HepG2 (cell line): ENCODE data around the gene MGST1. TPM values are rescaled to one million over a fixed set of nuclear protein-coding genes. Genes with fewer than 3 reads are reported as not detected.

Experiments
- ATAC-seq: fragments of 200-7000 bp; cut with Tn5 transposase; 3 replicates; pipeline ENCODE4 v1.9.1; 2020; ENCODE audit warnings: mild to moderate bottlenecking, moderate library complexity
- BruUV-seq: library from RNA; stranded (reverse); fragments of 400-500 nt; replicated peaks from 2 replicates; lab custom pipeline; 2021; lab: Mats Ljungman, UMichigan
- CTCF ChIA-PET: fragments of 300-600 bp; formaldehyde crosslinking; extraction: SDS; loops from one replicate; lab custom pipeline; 2021; ENCODE audit warnings: low total read pairs, inconsistent platforms, low intra/inter-chr PET ratio; lab: Yijun Ruan, JAX
- POLR2A ChIA-PET: fragments of 350-600 bp; sonication (Branson Sonifier 250); formaldehyde crosslinking; loops from one replicate; lab custom pipeline; 2020; ENCODE audit warnings: antibody characterized with exemption, inconsistent platforms; lab: Yijun Ruan, JAX
- DNase-seq: peaks from one replicate; pipeline ENCODE4 v3.0.0-alpha.2; 2015; ENCODE audit warnings: low spot score
- FAIRE-seq: peaks from 3 replicates; lab custom pipeline; 2011; peaks lifted over from hg19 to GRCh38; lab: Jason Lieb, UNC
- H2AFZ ChIP-seq: one replicate; pipeline ENCODE4 v1.6.1; 2011; ENCODE audit warnings: low read length, inconsistent platforms
- H3K27ac ChIP-seq: fragments of 300-600 bp; 3 replicates; pipeline ENCODE4 v1.8.0; 2011; ENCODE audit warnings: mixed run types, mild to moderate bottlenecking, mixed read lengths, low read length, inconsistent platforms; ENCODE audit not compliant: insufficient read depth; ENCODE audit errors: extremely low read length
- H3K27me3 ChIP-seq, 2 experiments: fragments of 200-600 bp in 1 of 2; 2 replicates in 1 of 2; 3 replicates in 1 of 2; pipeline versions ENCODE4 v1.6.0 to v1.8.0; 2011; ENCODE audit warnings: low read length in 2 of 2, mild to moderate bottlenecking in 2 of 2, moderate library complexity in 2 of 2, inconsistent platforms in 1 of 2; ENCODE audit not compliant: insufficient read depth in 2 of 2, control insufficient read depth in 1 of 2
- H3K36me3 ChIP-seq, 2 experiments: fragments of 200-600 bp in 1 of 2; replicated peaks in 1 of 2; 2 replicates in 1 of 2; 3 replicates in 1 of 2; pipeline versions ENCODE4 v1.5.1 to v1.8.0; 2011; ENCODE audit warnings: low read length in 2 of 2, inconsistent platforms in 1 of 2; ENCODE audit not compliant: insufficient read depth in 2 of 2, control insufficient read depth in 1 of 2
- H3K4me1 ChIP-seq: 2 replicates; pipeline ENCODE4 v1.5.1; 2012; ENCODE audit warnings: low read length, inconsistent platforms; ENCODE audit not compliant: insufficient read depth
- H3K4me2 ChIP-seq: 2 replicates; pipeline ENCODE4 v1.6.0; 2011; ENCODE audit warnings: low read depth, low read length, inconsistent platforms
- H3K4me3 ChIP-seq, 3 experiments: fragments of 200-600 bp in 1 of 3; sonication (generic), shearing (Covaris generic) in 1 of 3; replicated peaks in 1 of 3; 2 replicates each; pipeline ENCODE4 v1.5.1; 2011 to 2016; ENCODE audit warnings: low read length in 3 of 3, inconsistent platforms in 2 of 3, low read depth in 2 of 3, mild to moderate bottlenecking in 2 of 3, control low read depth in 1 of 3, mixed read lengths in 1 of 3; ENCODE audit not compliant: insufficient read depth in 1 of 3
- H3K79me2 ChIP-seq: one replicate; pipeline ENCODE4 v1.6.1; 2011; ENCODE audit warnings: low read length, inconsistent platforms; ENCODE audit not compliant: insufficient read depth
- H3K9ac ChIP-seq: 2 replicates; pipeline ENCODE4 v1.6.0; 2011; ENCODE audit warnings: mild to moderate bottlenecking, low read depth, low read length, inconsistent platforms; ENCODE audit not compliant: insufficient read depth
- H3K9me3 ChIP-seq: 2 replicates; pipeline ENCODE4 v1.5.1; 2012; ENCODE audit warnings: mild to moderate bottlenecking, low read length
- H4K20me1 ChIP-seq: 2 replicates; pipeline ENCODE4 v1.6.0; 2011; ENCODE audit warnings: inconsistent platforms, mild to moderate bottlenecking, low read length, moderate library complexity; ENCODE audit not compliant: insufficient read depth
- ATAD3A ChIP-seq: sonication (generic); formaldehyde crosslinking; IDR thresholded peaks from 2 replicates; pipeline ENCODE4 v1.4.0; 2020; ENCODE audit warnings: missing genetic modification reagents
- ELF3 ChIP-seq: IDR thresholded peaks from 2 replicates; pipeline ENCODE4 v1.6.1; 2016; ENCODE audit warnings: missing genetic modification reagents, missing compliant biosample characterization
- HCFC1 ChIP-seq: fragments of 150-350 bp; IDR thresholded peaks from 2 replicates; pipeline ENCODE4 v1.6.1; 2014; ENCODE audit warnings: low read depth, low read length
- HOXA7 ChIP-seq: sonication (generic); formaldehyde crosslinking; IDR thresholded peaks from 2 replicates; pipeline ENCODE4 v1.8.1; 2022; ENCODE audit warnings: mild to moderate bottlenecking, missing genetic modification reagents, moderate library complexity
- IKZF4 ChIP-seq: sonication (generic); formaldehyde crosslinking; IDR thresholded peaks from 2 replicates; pipeline ENCODE4 v1.5.1; 2020; ENCODE audit warnings: borderline replicate concordance, mild to moderate bottlenecking, low read depth, missing genetic modification reagents; ENCODE audit errors: not compliant biosample characterization
- MBNL3 ChIP-seq: fragments of 250-450 bp; sonication (Bioruptor Pico); conservative IDR thresholded peaks from 2 replicates; pipeline ENCODE4 v1.8.0; 2022; ENCODE audit warnings: mild to moderate bottlenecking, inconsistent platforms
- NFKB2 ChIP-seq: sonication (generic); formaldehyde crosslinking; IDR thresholded peaks from 2 replicates; pipeline ENCODE4 v1.4.0; 2020; ENCODE audit warnings: missing genetic modification reagents, borderline replicate concordance
- SMARCE1 ChIP-seq: fragments of 450-650 bp; IDR thresholded peaks from 2 replicates; pipeline ENCODE4 v1.6.1; 2017; ENCODE audit warnings: borderline replicate concordance
- TBP ChIP-seq: sonication (generic); formaldehyde crosslinking; IDR thresholded peaks from 2 replicates; pipeline ENCODE4 v1.5.0; 2020; ENCODE audit warnings: missing genetic modification reagents
- ZBTB42 ChIP-seq: sonication (generic); formaldehyde crosslinking; IDR thresholded peaks from 2 replicates; pipeline ENCODE4 v1.5.0; 2020; ENCODE audit warnings: mild to moderate bottlenecking, missing genetic modification reagents
- ZNF382 ChIP-seq: sonication (generic); formaldehyde crosslinking; IDR thresholded peaks from 2 replicates; pipeline ENCODE4 v1.5.0; 2020; ENCODE audit warnings: missing genetic modification reagents, mild to moderate bottlenecking, borderline replicate concordance
- ZNF614 ChIP-seq: IDR thresholded peaks from 2 replicates; pipeline ENCODE4 v1.6.1; 2018; ENCODE audit warnings: missing biosample characterization, missing genetic modification reagents, inconsistent platforms, borderline replicate concordance
- ZNF709 ChIP-seq: sonication (generic); formaldehyde crosslinking; IDR thresholded peaks from 2 replicates; pipeline ENCODE4 v1.5.0; 2020; ENCODE audit warnings: mild to moderate bottlenecking, missing genetic modification reagents
- ZNF891 ChIP-seq: sonication (generic); formaldehyde crosslinking; IDR thresholded peaks from 2 replicates; pipeline ENCODE4 v1.5.0; 2020; ENCODE audit warnings: mild to moderate bottlenecking, missing genetic modification reagents
- WGBS: methylation state at CpG from one replicate; pipeline ENCODE4 v1.1.6; 2017; ENCODE audit warnings: low lambda C conversion rate; 5-methylcytosine and 5-hydroxymethylcytosine counted together
- in situ Hi-C: cut with HindIII; loops from 2 replicates; pipeline ENCODE4 v1.10.0; 2017; ENCODE audit warnings: low pct_unique_long_range_greater_than_20kb; ENCODE audit not compliant: extremely low pct_ligation_motif_present
- intact Hi-C: fragments of 100-400 bp; cut with micrococcal nuclease; formaldehyde crosslinking; loops from one replicate; pipeline ENCODE4 v1.10.0; 2022; ENCODE audit not compliant: unreplicated experiment
- polyA plus RNA-seq, 8 experiments: library from polyadenylated mRNA; depleted of rRNA in 3 of 8; stranded (reverse) in 7 of 8; unstranded in 1 of 8; fragments of >200 nt; fragmentation: Illumina TruSeq in 4 of 8; extraction: Trizol in 4 of 8; gene quantifications; 2 replicates each; pipeline versions ENCODE4 v1.2.1 to v1.2.3, GENCODE V29; 2011 to 2016; ENCODE audit warnings: low read depth in 4 of 8, missing spikeins in 1 of 8, mixed read lengths in 1 of 8; ENCODE audit not compliant: insufficient read depth in 1 of 8
- total RNA-seq, 5 experiments: library from RNA; depleted of rRNA; stranded (reverse); fragments of >200 nt; fragmentation: Illumina TruSeq; extraction: Trizol; gene quantifications; 2 replicates each; pipeline ENCODE4 v1.2.3, GENCODE V29; 2016; ENCODE audit warnings: low read depth in 1 of 5
- TF ChIP-seq, protein P1 (sequence below): sonication (generic); formaldehyde crosslinking; conservative IDR thresholded peaks from 2 replicates; pipeline ENCODE4 v1.4.0; 2020; ENCODE audit warnings: mild to moderate bottlenecking, missing genetic modification reagents, moderate library complexity
- TF ChIP-seq, protein P2 (sequence below): sonication (generic); formaldehyde crosslinking; IDR thresholded peaks from 2 replicates; pipeline ENCODE4 v1.4.0; 2020; ENCODE audit warnings: missing genetic modification reagents
- TF ChIP-seq, protein P3 (sequence below): IDR thresholded peaks from 2 replicates; pipeline ENCODE4 v1.6.1; 2016; ENCODE audit warnings: low read depth, control low read depth

MGST1 gene
- total and polyA plus RNA-seq, 2 of the 13 experiments (the other 11 are each of a cell fraction or from before 2014, with no cell fraction given): 119 to 152 TPM

DNA sequence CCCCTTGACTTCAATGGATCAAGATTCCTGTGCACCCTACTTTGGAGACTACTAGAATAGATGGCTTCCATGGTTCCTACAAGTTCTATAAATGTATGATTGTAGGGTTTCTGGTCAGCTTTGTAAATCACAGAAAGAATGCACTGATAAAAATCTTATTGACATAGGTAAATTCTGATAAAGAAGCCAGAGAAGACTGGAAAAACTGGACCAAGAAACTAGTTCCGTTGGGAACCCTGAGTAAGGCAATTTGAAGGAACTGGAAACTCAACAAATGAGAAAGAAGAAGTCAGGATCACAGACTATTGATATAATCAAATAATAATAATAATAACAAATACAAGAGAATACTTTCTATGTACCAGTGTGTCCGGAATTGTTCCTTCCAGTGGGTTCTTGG is 15.4 kb upstream of the MGST1 start:
- Histone ChIP-seq H3K27ac (no peak overlapping the region), H3K9ac (no peak overlapping the region), H3K79me2 (no peaks in the 10 kb centered on the region), H2AFZ (no peak overlapping the region), H3K9me3 (0 out of 2 replicates have a peak, but pooled peaks cover 5% of the 10 kb centered on the region), H3K4me1 (no peaks in the 10 kb centered on the region), H3K4me3 (no peak overlapping the region), H3K36me3 (no peaks in the 10 kb centered on the region), H4K20me1 (no peaks in the 10 kb centered on the region), H3K4me2 (no peak overlapping the region), H3K27me3 (no peaks in the 10 kb centered on the region)
- in situ Hi-C loops (no loop called here), intact Hi-C loops (no loop called here)
- WGBS: 2% methylated on average over 2 of the region's 2 CpGs
- ChIA-PET CTCF (no interaction called here), POLR2A (no interaction called here)
- TF ChIP-seq NFKB2 (CRISPR knock-in tag) (no peak), IKZF4 (no peak), ZBTB42 (no peak), ZNF891 (CRISPR knock-in tag) (no peak), HOXA7 (CRISPR knock-in tag) (no peak), ZNF709 (CRISPR knock-in tag) (no peak), HCFC1 (no peak), SMARCE1 (no peak), ELF3 (CRISPR knock-in tag) (no peak), TBP (no peak), ATAD3A (CRISPR knock-in tag) (no peak), ZNF614 (no peak), ZNF382 (CRISPR knock-in tag) (no peak), MBNL3 (CRISPR knock-in tag) (no peak)
- TF ChIP-seq, protein P1, sequence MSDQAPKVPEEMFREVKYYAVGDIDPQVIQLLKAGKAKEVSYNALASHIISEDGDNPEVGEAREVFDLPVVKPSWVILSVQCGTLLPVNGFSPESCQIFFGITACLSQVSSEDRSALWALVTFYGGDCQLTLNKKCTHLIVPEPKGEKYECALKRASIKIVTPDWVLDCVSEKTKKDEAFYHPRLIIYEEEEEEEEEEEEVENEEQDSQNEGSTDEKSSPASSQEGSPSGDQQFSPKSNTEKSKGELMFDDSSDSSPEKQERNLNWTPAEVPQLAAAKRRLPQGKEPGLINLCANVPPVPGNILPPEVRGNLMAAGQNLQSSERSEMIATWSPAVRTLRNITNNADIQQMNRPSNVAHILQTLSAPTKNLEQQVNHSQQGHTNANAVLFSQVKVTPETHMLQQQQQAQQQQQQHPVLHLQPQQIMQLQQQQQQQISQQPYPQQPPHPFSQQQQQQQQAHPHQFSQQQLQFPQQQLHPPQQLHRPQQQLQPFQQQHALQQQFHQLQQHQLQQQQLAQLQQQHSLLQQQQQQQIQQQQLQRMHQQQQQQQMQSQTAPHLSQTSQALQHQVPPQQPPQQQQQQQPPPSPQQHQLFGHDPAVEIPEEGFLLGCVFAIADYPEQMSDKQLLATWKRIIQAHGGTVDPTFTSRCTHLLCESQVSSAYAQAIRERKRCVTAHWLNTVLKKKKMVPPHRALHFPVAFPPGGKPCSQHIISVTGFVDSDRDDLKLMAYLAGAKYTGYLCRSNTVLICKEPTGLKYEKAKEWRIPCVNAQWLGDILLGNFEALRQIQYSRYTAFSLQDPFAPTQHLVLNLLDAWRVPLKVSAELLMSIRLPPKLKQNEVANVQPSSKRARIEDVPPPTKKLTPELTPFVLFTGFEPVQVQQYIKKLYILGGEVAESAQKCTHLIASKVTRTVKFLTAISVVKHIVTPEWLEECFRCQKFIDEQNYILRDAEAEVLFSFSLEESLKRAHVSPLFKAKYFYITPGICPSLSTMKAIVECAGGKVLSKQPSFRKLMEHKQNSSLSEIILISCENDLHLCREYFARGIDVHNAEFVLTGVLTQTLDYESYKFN (CRISPR knock-in tag): no peak
- TF ChIP-seq, protein P2, sequence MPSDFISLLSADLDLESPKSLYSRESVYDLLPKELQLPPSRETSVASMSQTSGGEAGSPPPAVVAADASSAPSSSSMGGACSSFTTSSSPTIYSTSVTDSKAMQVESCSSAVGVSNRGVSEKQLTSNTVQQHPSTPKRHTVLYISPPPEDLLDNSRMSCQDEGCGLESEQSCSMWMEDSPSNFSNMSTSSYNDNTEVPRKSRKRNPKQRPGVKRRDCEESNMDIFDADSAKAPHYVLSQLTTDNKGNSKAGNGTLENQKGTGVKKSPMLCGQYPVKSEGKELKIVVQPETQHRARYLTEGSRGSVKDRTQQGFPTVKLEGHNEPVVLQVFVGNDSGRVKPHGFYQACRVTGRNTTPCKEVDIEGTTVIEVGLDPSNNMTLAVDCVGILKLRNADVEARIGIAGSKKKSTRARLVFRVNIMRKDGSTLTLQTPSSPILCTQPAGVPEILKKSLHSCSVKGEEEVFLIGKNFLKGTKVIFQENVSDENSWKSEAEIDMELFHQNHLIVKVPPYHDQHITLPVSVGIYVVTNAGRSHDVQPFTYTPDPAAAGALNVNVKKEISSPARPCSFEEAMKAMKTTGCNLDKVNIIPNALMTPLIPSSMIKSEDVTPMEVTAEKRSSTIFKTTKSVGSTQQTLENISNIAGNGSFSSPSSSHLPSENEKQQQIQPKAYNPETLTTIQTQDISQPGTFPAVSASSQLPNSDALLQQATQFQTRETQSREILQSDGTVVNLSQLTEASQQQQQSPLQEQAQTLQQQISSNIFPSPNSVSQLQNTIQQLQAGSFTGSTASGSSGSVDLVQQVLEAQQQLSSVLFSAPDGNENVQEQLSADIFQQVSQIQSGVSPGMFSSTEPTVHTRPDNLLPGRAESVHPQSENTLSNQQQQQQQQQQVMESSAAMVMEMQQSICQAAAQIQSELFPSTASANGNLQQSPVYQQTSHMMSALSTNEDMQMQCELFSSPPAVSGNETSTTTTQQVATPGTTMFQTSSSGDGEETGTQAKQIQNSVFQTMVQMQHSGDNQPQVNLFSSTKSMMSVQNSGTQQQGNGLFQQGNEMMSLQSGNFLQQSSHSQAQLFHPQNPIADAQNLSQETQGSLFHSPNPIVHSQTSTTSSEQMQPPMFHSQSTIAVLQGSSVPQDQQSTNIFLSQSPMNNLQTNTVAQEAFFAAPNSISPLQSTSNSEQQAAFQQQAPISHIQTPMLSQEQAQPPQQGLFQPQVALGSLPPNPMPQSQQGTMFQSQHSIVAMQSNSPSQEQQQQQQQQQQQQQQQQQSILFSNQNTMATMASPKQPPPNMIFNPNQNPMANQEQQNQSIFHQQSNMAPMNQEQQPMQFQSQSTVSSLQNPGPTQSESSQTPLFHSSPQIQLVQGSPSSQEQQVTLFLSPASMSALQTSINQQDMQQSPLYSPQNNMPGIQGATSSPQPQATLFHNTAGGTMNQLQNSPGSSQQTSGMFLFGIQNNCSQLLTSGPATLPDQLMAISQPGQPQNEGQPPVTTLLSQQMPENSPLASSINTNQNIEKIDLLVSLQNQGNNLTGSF (CRISPR knock-in tag): no peak
- TF ChIP-seq, protein P3, sequence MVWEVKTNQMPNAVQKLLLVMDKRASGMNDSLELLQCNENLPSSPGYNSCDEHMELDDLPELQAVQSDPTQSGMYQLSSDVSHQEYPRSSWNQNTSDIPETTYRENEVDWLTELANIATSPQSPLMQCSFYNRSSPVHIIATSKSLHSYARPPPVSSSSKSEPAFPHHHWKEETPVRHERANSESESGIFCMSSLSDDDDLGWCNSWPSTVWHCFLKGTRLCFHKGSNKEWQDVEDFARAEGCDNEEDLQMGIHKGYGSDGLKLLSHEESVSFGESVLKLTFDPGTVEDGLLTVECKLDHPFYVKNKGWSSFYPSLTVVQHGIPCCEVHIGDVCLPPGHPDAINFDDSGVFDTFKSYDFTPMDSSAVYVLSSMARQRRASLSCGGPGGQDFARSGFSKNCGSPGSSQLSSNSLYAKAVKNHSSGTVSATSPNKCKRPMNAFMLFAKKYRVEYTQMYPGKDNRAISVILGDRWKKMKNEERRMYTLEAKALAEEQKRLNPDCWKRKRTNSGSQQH: no peak
- no peak for FAIRE-seq
- no TSS peak for BruUV-seq
- ATAC-seq: no peak
- DNase-seq: no peak
